ENCODE data around the gene COL4A3.

COL4A3 gene

DNA sequence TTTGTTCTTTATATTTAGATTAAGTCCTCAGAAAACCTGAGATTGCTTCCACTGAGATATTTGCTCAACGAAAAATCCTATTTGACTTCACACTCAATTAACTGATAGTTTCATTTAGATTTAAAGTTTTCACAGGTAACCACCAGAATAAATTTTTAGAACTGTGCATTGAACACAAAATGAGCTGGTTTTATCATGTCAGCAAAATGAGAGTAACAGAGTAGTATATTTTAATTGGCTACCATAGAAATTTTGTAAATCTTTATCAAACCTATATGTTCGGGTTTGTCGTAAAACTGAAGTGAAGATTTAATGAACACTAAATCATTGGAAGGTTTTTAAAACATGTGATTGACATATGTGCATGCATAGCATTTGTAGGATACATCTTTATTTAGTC is 127.9 kb downstream of the COL4A3 start:
- no peaks in the 10 kb centered on the region for H3K4me1 ChIP-seq (ENCODE audit: insufficient read depth, low read length)
- H3K27me3 ChIP-seq (ENCODE audit: insufficient read depth, low read length) = no peaks in the 10 kb centered on the region
- WGBS = 83% methylated on average over 1 of the region's 3 CpGs
- H3K36me3 ChIP-seq (ENCODE audit: insufficient read depth, low read length) = no peaks in the 10 kb centered on the region
- no peaks in the 10 kb centered on the region for H3K9me3 ChIP-seq (ENCODE audit: insufficient read depth, low read depth, low read length)
- no peak overlapping the region for H3K9ac ChIP-seq (ENCODE audit: low read depth, low read length)
- H3K27ac ChIP-seq (ENCODE audit: low read depth, low read length) = no peak overlapping the region
- no peak overlapping the region for H3K4me3 ChIP-seq (ENCODE audit: low read length)

DNA sequence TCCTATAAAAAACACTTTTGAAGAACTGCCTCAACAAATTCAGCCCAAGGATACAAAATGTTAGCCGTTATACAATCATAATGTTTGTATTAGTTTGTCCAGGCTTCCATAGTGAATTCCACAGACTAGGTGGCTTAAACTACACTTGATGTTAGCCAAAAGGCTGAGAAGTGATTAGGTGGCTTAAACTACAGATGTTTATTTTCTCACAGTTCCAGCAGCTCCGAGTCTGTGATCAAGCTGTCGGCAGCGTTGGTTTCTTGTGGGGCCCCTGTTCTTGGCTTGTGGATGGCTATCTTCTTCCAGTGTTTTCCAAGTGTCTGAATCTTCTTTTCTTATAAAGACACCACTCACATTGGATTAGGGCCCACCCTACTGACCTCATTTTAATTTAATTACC is 129.1 kb downstream of the COL4A3 start:
- no peak overlapping the region for H3K4me3 ChIP-seq (ENCODE audit: low read length)
- WGBS = 99% methylated on average over 4 of the region's 4 CpGs
- no peaks in the 10 kb centered on the region for H3K36me3 ChIP-seq (ENCODE audit: insufficient read depth, low read length)

DNA sequence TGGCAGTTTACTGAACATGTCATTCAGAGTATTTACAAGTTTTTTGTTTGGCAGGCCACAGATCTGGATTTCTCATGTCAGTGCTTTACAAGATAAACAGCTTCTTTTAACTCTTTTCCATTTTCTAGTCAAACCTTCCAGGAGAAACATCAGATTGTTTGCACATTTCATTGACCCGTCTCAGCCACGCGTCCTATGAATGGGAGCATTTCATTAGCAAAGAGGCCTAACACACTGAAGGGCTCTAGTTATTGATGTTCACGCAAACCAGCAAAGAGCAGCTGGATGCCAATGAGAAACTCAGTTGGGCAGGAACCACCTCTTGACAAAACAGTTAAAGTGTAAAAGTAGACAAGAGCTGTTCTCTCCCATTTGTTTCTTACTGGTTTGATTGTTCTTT is 131.4 kb downstream of the COL4A3 start:
- 98% methylated on average over 4 of the region's 4 CpGs for WGBS

More for the DNA sequence above, 129.1 kb downstream of the COL4A3 start:
- Histone ChIP-seq H3K4me1 (ENCODE audit: insufficient read depth, low read length) (no peaks in the 10 kb centered on the region), H3K27me3 (ENCODE audit: insufficient read depth, low read length) (no peaks in the 10 kb centered on the region), H3K27ac (ENCODE audit: low read depth, low read length) (no peak overlapping the region), H3K9me3 (ENCODE audit: insufficient read depth, low read depth, low read length) (no peaks in the 10 kb centered on the region), H3K9ac (ENCODE audit: low read depth, low read length) (no peak overlapping the region)

DNA sequence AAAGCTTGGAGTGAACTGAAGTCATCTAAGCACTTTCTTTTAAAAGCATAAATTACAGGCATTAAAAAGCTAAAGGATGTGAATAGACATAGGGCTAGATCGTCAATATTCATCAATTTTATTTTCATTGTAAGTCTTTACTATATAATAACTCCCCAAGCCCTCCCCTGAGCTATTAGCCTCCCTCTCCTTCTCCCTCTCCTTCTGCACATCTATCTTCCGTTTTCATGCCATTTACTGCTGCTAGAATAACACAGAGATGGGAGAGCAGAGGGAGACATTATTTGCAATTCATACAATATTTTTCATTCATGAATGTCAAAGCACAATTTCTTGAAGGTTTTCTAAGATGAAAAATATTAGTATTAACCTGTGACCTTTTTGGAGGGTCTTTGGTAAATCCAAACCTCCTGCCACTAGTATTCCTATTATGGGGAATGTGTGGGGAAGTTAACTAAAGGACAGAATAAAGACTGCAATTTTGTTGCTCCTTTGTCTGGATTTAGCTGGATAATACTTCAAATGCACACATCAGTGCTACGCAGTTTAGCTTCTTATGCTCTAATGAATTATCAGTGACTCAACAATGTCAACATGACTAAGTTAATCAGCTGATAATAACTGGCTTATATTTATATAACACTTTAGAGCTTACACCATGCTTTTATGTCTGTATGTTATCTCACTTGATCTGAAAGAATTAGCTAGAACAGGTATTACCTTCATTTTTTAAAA is 132.4 kb downstream of the COL4A3 start:
- Histone ChIP-seq H3K9me3 (ENCODE audit: insufficient read depth, low read depth, low read length) (no peaks in the 10 kb centered on the region), H3K4me1 (ENCODE audit: insufficient read depth, low read length) (no peaks in the 10 kb centered on the region), H3K36me3 (ENCODE audit: insufficient read depth, low read length) (no peaks in the 10 kb centered on the region), H3K4me3 (ENCODE audit: low read length) (no peak overlapping the region), H3K27ac (ENCODE audit: low read depth, low read length) (no peak overlapping the region), H3K9ac (ENCODE audit: low read depth, low read length) (no peak overlapping the region), H3K27me3 (ENCODE audit: insufficient read depth, low read length) (no peaks in the 10 kb centered on the region)
- 98% methylated on average over 3 of the region's 3 CpGs for WGBS

More for the DNA sequence above, 131.4 kb downstream of the COL4A3 start:
- no peak overlapping the region for H3K4me3 ChIP-seq (ENCODE audit: low read length)
- no peaks in the 10 kb centered on the region for H3K27me3 ChIP-seq (ENCODE audit: insufficient read depth, low read length)
- no peak overlapping the region for H3K9ac ChIP-seq (ENCODE audit: low read depth, low read length)
- no peaks in the 10 kb centered on the region for H3K9me3 ChIP-seq (ENCODE audit: insufficient read depth, low read depth, low read length)
- H3K36me3 ChIP-seq (ENCODE audit: insufficient read depth, low read length) = no peaks in the 10 kb centered on the region
- H3K27ac ChIP-seq (ENCODE audit: low read depth, low read length) = no peak overlapping the region
- H3K4me1 ChIP-seq (ENCODE audit: insufficient read depth, low read length) = no peaks in the 10 kb centered on the region

DNA sequence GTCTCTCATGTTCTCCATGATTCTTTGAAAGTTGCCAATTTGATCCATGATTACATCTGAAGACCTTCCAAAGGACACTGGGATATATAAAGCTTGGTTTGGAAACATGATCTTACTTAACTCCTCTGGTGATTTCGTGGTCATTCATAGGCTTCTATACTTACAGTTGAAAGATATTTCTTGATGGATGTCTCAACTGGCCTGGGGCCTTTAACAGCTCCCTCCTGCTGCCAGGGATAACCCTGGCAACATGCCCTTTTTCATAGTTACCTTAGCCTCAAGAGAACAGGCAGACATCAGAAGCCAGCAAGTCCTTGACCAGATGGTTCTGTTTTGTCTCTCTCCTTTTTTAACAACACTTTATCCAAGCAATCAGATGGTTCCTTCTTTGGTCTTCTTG is 137.1 kb downstream of the COL4A3 start:
- WGBS = 91% methylated on average over 1 of the region's 1 CpG
- H3K9me3 ChIP-seq (ENCODE audit: insufficient read depth, low read depth, low read length) = no peaks in the 10 kb centered on the region
- no peaks in the 10 kb centered on the region for H3K27me3 ChIP-seq (ENCODE audit: insufficient read depth, low read length)

DNA sequence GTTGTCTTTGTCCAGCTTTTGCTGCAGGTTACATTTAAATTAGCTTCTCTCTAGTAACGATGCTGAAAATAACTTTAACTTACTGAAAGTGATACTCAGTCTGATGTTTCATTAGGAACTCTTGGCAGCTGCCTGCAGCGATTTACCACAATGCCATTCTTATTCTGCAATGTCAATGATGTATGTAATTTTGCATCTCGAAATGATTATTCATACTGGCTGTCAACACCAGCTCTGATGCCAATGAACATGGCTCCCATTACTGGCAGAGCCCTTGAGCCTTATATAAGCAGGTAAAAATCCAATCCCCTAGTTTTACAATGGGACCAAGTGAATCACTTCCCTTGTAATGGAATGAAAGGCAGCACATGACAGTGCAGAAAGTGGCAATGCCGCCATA is 144.4 kb downstream of the COL4A3 start:
- Histone ChIP-seq H3K4me1 (ENCODE audit: insufficient read depth, low read length) (no peaks in the 10 kb centered on the region), H3K9me3 (ENCODE audit: insufficient read depth, low read depth, low read length) (no peaks in the 10 kb centered on the region), H3K36me3 (ENCODE audit: insufficient read depth, low read length) (no peaks in the 10 kb centered on the region), H3K27ac (ENCODE audit: low read depth, low read length) (no peak overlapping the region), H3K9ac (ENCODE audit: low read depth, low read length) (no peak overlapping the region), H3K27me3 (ENCODE audit: insufficient read depth, low read length) (no peaks in the 10 kb centered on the region), H3K4me3 (ENCODE audit: low read length) (no peak overlapping the region)
- 95% methylated on average over 4 of the region's 4 CpGs for WGBS

More for the DNA sequence above, 137.1 kb downstream of the COL4A3 start:
- Histone ChIP-seq H3K9ac (ENCODE audit: low read depth, low read length) (no peak overlapping the region), H3K4me1 (ENCODE audit: insufficient read depth, low read length) (no peaks in the 10 kb centered on the region), H3K4me3 (ENCODE audit: low read length) (no peak overlapping the region), H3K27ac (ENCODE audit: low read depth, low read length) (no peak overlapping the region), H3K36me3 (ENCODE audit: insufficient read depth, low read length) (no peaks in the 10 kb centered on the region)

DNA sequence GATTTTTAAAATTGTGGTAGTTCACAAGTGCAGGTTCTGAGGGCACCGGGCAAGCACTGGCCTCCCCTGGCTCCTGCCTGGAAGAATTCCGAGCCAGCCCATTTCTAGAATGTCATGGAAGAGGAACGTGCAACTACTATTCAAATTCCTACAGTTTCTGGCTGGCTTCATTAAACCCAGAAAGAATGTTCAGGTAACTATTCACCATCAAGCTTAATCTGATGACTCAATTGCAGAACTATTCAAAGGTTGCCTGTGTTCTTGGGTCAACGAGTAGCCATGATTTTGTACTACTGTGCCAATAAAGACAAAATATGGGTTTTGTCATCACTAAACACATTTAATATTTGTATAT is 146.3 kb downstream of the COL4A3 start:
- Histone ChIP-seq H3K4me3 (ENCODE audit: low read length) (no peak overlapping the region), H3K4me1 (ENCODE audit: insufficient read depth, low read length) (no peaks in the 10 kb centered on the region), H3K27ac (ENCODE audit: low read depth, low read length) (no peak overlapping the region), H3K36me3 (ENCODE audit: insufficient read depth, low read length) (no peaks in the 10 kb centered on the region), H3K9me3 (ENCODE audit: insufficient read depth, low read depth, low read length) (no peaks in the 10 kb centered on the region), H3K27me3 (ENCODE audit: insufficient read depth, low read length) (no peaks in the 10 kb centered on the region), H3K9ac (ENCODE audit: low read depth, low read length) (no peak overlapping the region)
- 89% methylated on average over 4 of the region's 4 CpGs for WGBS

DNA sequence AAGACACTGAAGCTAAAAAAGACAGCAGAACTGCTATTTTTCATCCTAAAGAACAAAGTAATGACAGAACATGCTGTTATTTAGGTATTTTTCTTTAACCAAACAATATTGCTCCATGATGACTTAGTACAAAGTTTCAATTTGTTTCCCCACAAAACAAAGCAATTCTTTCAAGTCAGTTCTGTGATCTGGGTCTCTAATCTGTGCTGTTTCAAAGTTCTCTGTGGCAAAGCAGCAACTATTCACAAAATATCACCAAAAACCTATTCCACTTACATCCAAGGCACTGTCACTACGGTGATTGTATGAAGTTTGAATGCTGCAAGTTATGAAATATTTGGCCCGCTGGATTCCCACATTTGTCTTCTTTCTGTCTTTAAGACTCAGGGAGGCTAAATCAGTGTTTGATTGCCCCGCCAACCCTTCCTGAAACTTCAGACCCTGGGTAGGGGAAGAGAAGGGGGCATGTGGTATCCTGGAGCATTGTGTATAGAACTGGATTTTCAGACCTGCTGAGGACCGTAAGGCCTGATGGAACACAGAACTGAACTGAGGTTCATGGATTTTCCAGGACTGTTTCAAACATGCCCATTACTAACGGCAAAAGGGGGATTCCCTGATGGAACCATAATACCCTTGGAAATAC is 147.6 kb downstream of the COL4A3 start:
- Histone ChIP-seq H3K36me3 (ENCODE audit: insufficient read depth, low read length) (no peaks in the 10 kb centered on the region), H3K27ac (ENCODE audit: low read depth, low read length) (no peak overlapping the region), H3K9ac (ENCODE audit: low read depth, low read length) (no peak overlapping the region), H3K27me3 (ENCODE audit: insufficient read depth, low read length) (no peaks in the 10 kb centered on the region), H3K4me3 (ENCODE audit: low read length) (no peak overlapping the region), H3K9me3 (ENCODE audit: insufficient read depth, low read depth, low read length) (no peaks in the 10 kb centered on the region), H3K4me1 (ENCODE audit: insufficient read depth, low read length) (no peaks in the 10 kb centered on the region)
- WGBS = 89% methylated on average over 5 of the region's 5 CpGs

DNA sequence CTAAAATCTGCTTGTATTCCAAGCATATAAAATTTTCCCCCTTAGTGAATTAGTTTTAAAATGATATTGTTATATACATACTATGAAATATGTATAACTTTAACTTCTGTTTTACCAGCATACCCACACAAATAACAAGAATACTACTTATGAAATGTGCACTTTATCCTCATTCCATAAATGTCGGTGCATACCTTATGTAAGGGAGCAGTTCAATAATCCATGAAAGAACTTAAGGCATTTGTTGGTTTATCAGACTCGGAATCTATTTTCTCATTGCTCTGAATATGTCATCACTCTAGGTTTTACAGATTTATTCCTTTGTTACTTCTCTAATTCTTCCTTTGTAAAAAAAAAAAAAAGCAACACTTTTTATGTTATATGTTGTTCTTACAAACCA is 148.2 kb downstream of the COL4A3 start:
- no peak overlapping the region for H3K9ac ChIP-seq (ENCODE audit: low read depth, low read length)
- no peak overlapping the region for H3K4me3 ChIP-seq (ENCODE audit: low read length)
- H3K36me3 ChIP-seq (ENCODE audit: insufficient read depth, low read length) = no peaks in the 10 kb centered on the region
- H3K27me3 ChIP-seq (ENCODE audit: insufficient read depth, low read length) = no peaks in the 10 kb centered on the region
- H3K27ac ChIP-seq (ENCODE audit: low read depth, low read length) = no peak overlapping the region
- H3K9me3 ChIP-seq (ENCODE audit: insufficient read depth, low read depth, low read length) = no peaks in the 10 kb centered on the region
- WGBS = 70% methylated on average over 2 of the region's 2 CpGs
- no peaks in the 10 kb centered on the region for H3K4me1 ChIP-seq (ENCODE audit: insufficient read depth, low read length)

DNA sequence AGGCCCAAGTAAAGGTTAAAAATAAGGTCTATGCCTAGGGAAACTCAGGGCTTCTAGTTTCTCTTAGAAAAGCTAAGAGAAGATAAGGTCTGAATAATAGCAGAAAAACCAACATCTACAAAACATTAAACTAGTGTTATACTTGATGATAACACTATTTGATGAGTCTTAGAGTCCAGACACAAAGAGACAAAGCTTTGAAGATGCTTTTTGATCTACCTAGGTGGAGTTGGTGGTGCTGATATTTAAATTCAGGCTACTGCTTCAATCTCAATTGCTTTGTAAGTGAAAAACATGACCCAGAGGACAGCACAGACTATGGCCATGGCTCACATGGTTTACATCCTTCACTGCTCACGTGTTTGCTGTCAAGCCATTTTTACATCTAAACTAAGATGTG is 148.9 kb downstream of the COL4A3 start:
- H3K9me3 ChIP-seq (ENCODE audit: insufficient read depth, low read depth, low read length) = no peaks in the 10 kb centered on the region
- H3K9ac ChIP-seq (ENCODE audit: low read depth, low read length) = no peak overlapping the region
- no peaks in the 10 kb centered on the region for H3K4me1 ChIP-seq (ENCODE audit: insufficient read depth, low read length)
- no peaks in the 10 kb centered on the region for H3K36me3 ChIP-seq (ENCODE audit: insufficient read depth, low read length)
- no peak overlapping the region for H3K27ac ChIP-seq (ENCODE audit: low read depth, low read length)
- WGBS = 89% methylated on average over 1 of the region's 1 CpG
- H3K4me3 ChIP-seq (ENCODE audit: low read length) = no peak overlapping the region
- no peaks in the 10 kb centered on the region for H3K27me3 ChIP-seq (ENCODE audit: insufficient read depth, low read length)

DNA sequence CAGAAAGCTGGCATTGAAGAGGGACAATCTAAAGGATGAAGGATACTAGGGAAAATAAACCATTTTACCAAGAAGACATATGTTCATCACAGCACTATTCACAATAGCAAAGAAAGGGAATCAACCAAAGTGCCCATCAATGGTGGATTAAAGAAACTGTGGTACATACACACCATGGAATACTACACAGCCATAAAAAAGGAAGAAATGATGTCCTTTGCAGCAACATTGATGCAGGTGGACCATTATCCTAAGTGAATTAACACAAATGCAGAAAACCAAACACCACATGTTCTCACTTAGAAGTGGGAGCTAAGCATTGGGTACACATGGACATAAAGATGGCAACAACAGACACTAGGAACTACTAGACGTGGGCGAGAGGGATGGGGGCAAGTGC is 153.4 kb downstream of the COL4A3 start:
- Histone ChIP-seq H3K9ac (ENCODE audit: low read depth, low read length) (no peak overlapping the region), H3K4me1 (ENCODE audit: insufficient read depth, low read length) (no peaks in the 10 kb centered on the region), H3K9me3 (ENCODE audit: insufficient read depth, low read depth, low read length) (peaks cover 11% of the 10 kb centered on the region), H3K36me3 (ENCODE audit: insufficient read depth, low read length) (no peaks in the 10 kb centered on the region), H3K4me3 (ENCODE audit: low read length) (no peak overlapping the region), H3K27me3 (ENCODE audit: insufficient read depth, low read length) (no peaks in the 10 kb centered on the region), H3K27ac (ENCODE audit: low read depth, low read length) (no peak overlapping the region)
- 96% methylated on average over 2 of the region's 2 CpGs for WGBS

Data from HUES64 (cell line).